ENCODE data around the gene NLRX1.

GRCh38 chr11:119147604-119148333, 20.8 kb upstream of the NLRX1 start:
- TF ChIP-seq POLR2A (IDR thresholded peaks at IDR 0.05) = no peak
- no peak for TF ChIP-seq CTCF (IDR thresholded peaks at IDR 0.05)
